Fibroblast of villous mesenchyme (primary cell): ENCODE measurements around the gene C6orf136. TPM values are rescaled to one million over a fixed set of nuclear protein-coding genes. Genes with fewer than 3 reads are reported as not detected.
A peak's percentile ranks its signal among the peaks of the same experiment; 100 is the strongest.
"Not testable (repeated sequence)": the region's sequence is repeated elsewhere in the genome, so short reads cannot be mapped to it uniquely, and the experiment has no call there.

Source experiments
- DNase-seq: peaks from one replicate; pipeline ENCODE4 v3.0.0-alpha.2; 2010; ENCODE audit warnings: low read depth
- H3K4me3 ChIP-seq: 2 replicates; pipeline ENCODE4 v1.5.1; 2011; ENCODE audit warnings: low read depth, mild to moderate bottlenecking, low read length
- CTCF ChIP-seq: IDR thresholded peaks from 2 replicates; pipeline ENCODE4 v1.5.1; 2012; ENCODE audit warnings: low read depth, mild to moderate bottlenecking, low read length; ENCODE audit not compliant: insufficient read depth
- total RNA-seq: library from RNA; depleted of rRNA; stranded (reverse); fragments of >200 nt; gene quantifications from 2 replicates; pipeline ENCODE4 v1.2.3, GENCODE V29; 2012

C6orf136 gene
- total RNA-seq, 1 donor, result 9.9 TPM

DNA sequence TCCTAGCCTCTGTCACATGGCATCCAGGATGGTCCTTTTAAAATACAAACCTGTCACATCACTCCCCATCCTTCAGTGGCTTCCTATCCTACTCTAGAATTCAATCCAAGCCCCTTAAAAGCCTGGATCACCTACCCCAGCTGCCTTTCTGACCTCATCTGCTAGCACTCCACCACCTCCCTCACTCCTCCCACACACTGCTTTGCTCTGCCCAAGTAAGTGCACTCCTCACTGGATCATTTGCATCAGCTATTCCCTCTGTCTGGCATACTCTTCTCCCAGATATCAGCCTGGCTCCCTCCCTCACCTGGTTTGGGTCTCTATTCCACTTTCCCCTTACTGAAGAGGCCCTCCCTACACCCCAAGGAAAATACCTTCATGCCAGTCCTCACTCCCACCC lies 10.5 kb downstream of the C6orf136 start:
- H3K4me3 ChIP-seq, result no peak overlapping the region
- no peak for TF ChIP-seq CTCF
- DNase-seq, result no peak

- DNase-seq, result not testable (repeated sequence)
Measured at GRCh38 chr6:30657922-30658321, 11.0 kb downstream of the C6orf136 start.

GRCh38 chr6:30664994-30665767 lies 18.2 kb downstream of the C6orf136 start:
- H3K4me3 ChIP-seq, result no peak overlapping the region
- TF ChIP-seq CTCF, result no peak
- no peak for DNase-seq

More at GRCh38 chr6:30657922-30658321, 11.0 kb downstream of the C6orf136 start:
- H3K4me3 ChIP-seq, result not testable (repeated sequence)

DNA sequence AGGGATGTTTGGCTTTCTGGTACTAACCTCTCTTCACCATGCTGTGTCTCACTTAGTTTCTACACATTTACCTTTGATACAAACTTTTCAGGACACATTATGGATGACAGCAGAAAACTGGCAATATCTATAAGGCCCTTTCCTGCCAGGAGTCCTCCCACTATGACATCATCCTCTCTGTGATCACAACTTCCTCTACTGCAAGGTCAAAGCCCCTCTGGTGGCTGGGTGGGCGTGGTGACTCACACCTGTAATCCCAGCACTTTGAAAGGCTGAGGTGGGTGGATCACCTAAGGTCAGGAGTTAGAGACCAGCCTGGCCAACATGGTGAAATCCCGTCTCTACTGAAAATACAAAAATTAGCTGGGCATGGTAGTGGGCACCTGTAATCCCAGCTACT lies 19.4 kb downstream of the C6orf136 start:
- not testable (repeated sequence) for H3K4me3 ChIP-seq, DNase-seq

DNA sequence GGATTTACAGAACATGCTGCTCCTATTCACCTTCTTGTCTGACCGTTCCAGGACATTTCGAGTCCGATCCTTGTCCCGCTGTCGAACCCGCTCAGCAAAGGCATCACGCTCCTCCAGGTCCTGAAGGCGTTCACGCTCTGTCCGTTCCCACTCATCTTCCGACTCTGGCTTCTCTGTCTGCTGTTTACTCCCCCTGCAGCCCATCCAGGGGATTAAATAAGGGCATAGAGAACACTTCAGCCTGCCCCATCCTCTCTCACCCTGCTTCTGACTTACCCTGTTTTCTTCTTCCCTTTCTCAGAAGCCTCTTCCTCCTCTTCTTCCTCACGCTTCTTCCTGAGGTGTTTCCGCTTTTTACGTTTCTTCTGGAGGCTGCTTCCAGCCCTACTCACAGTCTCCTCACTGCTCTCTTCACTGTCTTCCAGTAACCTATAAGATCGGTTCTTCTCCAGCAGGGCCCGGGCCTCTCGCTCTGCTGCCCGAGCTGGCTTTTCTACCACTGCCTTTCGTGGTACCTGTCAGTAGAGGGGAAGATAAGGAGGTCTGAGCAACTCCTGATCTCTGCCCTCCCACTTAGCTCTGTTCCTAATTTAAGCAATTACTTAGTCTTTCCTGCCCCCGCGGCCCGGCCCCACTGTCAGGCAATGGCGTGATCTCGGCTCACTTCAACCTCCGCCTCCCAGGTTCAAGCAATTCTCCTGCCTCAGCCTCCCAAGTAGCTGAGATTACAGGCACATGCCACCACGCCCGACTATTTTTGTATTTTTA lies 24.0 kb downstream of the C6orf136 start:
- no peak overlapping the region for H3K4me3 ChIP-seq
- no peak for DNase-seq
- peak; percentile 28 for TF ChIP-seq CTCF

GRCh38 chr6:30672445-30673253 lies 25.7 kb downstream of the C6orf136 start, which contains the start of gene DHX16:
DHX16 (minus strand) TSS chr6:30673006; CDS start chr6:30672841, 165 bp downstream.
- peak within 1 kb of the TSS; percentile 89 for H3K4me3 ChIP-seq
- TF ChIP-seq CTCF, result peak; percentile 90
- peak; percentile 99 for DNase-seq

GRCh38 chr6:30676660-30677285 lies 29.8 kb downstream of the C6orf136 start:
- no peak overlapping the region for H3K4me3 ChIP-seq
- no peak for DNase-seq
- TF ChIP-seq CTCF, result no peak
